HL-60 (cell line): ENCODE data around the gene FCRL4.

Experiments used
- DNase-seq, 2 experiments: peaks; one replicate each; pipeline ENCODE4 v3.0.0-alpha.2; 2010 to 2020; ENCODE audit warnings: low read depth in 1 of 2, low spot score in 1 of 2
- H3K27ac ChIP-seq: fragments of 250-450 bp; sonication (Bioruptor Pico); replicated peaks from 2 replicates; pipeline ENCODE4 v1.5.1; 2020; ENCODE audit warnings: mild to moderate bottlenecking, moderate library complexity
- H3K27me3 ChIP-seq: fragments of 250-450 bp; sonication (Bioruptor Pico); 2 replicates; pipeline ENCODE4 v1.5.1; 2021; ENCODE audit warnings: mild to moderate bottlenecking, moderate library complexity; ENCODE audit not compliant: insufficient read depth, poor library complexity, severe bottlenecking
- H3K4me3 ChIP-seq: replicated peaks from 2 replicates; pipeline ENCODE4 v1.5.1; 2011; ENCODE audit warnings: mild to moderate bottlenecking, control low read depth, low read length; ENCODE audit not compliant: insufficient read depth
- GABPA ChIP-seq: IDR thresholded peaks from 2 replicates; pipeline ENCODE4 v1.6.1; 2012; ENCODE audit warnings: low read depth
- POLR2AphosphoS5 ChIP-seq: IDR thresholded peaks from 2 replicates; pipeline ENCODE4 v1.6.1; 2012; ENCODE audit warnings: low read depth
- SPI1 ChIP-seq: IDR thresholded peaks from 2 replicates; pipeline ENCODE4 v1.6.1; 2012; ENCODE audit warnings: low read depth, mild to moderate bottlenecking, borderline replicate concordance
- TF ChIP-seq, protein P1 (sequence below): IDR thresholded peaks from 2 replicates; pipeline ENCODE4 v1.6.1; 2012; ENCODE audit warnings: low read depth; ENCODE audit not compliant: insufficient replicate concordance
- TF ChIP-seq, protein P2 (sequence below): IDR thresholded peaks from one replicate; pipeline ENCODE4 v1.5.1; 2011; ENCODE audit warnings: low read length, control low read depth, inconsistent platforms; ENCODE audit not compliant: insufficient read depth

The FCRL4 gene

DNA sequence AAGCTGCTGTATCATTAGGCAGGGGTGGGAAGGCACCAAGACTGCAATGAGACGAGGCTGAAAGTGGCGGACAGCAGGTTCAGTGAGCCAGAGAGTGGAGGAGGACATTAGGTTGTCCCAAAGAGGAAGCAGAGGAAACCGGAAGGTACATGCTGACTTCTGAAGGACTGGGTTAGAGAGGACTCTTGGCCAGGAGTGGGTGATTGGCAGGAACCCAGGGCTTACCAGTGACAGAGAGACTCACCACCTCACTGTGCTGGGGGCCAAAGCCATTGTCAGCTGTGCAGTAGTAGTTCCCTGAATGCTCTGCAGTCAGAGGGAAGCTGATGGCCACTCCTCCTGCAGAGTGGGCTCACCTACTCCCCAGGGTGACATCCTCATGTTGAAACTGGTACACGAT lies 41.9 kb upstream of the FCRL4 start:
- DNase-seq, result peak in 1 of 2 experiments; percentile 12
- TF ChIP-seq SPI1 (no peak), GABPA (no peak), POLR2AphosphoS5 (no peak)
- TF ChIP-seq, protein P1, sequence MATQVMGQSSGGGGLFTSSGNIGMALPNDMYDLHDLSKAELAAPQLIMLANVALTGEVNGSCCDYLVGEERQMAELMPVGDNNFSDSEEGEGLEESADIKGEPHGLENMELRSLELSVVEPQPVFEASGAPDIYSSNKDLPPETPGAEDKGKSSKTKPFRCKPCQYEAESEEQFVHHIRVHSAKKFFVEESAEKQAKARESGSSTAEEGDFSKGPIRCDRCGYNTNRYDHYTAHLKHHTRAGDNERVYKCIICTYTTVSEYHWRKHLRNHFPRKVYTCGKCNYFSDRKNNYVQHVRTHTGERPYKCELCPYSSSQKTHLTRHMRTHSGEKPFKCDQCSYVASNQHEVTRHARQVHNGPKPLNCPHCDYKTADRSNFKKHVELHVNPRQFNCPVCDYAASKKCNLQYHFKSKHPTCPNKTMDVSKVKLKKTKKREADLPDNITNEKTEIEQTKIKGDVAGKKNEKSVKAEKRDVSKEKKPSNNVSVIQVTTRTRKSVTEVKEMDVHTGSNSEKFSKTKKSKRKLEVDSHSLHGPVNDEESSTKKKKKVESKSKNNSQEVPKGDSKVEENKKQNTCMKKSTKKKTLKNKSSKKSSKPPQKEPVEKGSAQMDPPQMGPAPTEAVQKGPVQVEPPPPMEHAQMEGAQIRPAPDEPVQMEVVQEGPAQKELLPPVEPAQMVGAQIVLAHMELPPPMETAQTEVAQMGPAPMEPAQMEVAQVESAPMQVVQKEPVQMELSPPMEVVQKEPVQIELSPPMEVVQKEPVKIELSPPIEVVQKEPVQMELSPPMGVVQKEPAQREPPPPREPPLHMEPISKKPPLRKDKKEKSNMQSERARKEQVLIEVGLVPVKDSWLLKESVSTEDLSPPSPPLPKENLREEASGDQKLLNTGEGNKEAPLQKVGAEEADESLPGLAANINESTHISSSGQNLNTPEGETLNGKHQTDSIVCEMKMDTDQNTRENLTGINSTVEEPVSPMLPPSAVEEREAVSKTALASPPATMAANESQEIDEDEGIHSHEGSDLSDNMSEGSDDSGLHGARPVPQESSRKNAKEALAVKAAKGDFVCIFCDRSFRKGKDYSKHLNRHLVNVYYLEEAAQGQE, result no peak
- TF ChIP-seq, protein P2, sequence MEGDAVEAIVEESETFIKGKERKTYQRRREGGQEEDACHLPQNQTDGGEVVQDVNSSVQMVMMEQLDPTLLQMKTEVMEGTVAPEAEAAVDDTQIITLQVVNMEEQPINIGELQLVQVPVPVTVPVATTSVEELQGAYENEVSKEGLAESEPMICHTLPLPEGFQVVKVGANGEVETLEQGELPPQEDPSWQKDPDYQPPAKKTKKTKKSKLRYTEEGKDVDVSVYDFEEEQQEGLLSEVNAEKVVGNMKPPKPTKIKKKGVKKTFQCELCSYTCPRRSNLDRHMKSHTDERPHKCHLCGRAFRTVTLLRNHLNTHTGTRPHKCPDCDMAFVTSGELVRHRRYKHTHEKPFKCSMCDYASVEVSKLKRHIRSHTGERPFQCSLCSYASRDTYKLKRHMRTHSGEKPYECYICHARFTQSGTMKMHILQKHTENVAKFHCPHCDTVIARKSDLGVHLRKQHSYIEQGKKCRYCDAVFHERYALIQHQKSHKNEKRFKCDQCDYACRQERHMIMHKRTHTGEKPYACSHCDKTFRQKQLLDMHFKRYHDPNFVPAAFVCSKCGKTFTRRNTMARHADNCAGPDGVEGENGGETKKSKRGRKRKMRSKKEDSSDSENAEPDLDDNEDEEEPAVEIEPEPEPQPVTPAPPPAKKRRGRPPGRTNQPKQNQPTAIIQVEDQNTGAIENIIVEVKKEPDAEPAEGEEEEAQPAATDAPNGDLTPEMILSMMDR, result no peak
- Histone ChIP-seq H3K27me3 (no peaks in the 10 kb centered on the region), H3K27ac (no peak overlapping the region), H3K4me3 (no peak overlapping the region)

DNA sequence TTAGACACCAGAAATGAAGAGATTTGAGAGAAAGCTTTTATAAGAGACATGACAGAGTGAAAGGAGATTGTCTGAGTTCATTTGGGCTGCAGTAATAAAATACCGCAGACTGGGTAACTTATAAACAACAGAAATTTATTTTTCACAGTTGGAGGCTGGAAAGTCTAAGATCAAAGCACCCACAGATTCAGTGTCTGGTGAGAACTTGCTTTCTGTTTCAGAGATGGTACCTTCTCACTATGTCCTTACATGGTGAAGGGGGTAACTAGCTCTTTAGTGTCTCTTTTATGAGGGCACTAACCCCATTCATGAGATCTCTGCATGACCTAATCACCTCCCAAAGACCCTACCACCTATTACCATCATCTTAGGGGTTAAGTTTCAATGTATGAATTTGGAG lies 30.9 kb upstream of the FCRL4 start:
- Histone ChIP-seq H3K4me3 (no peak overlapping the region), H3K27me3 (peaks cover 4% of the 10 kb centered on the region), H3K27ac (no peak overlapping the region)
- TF ChIP-seq, protein P1, result no peak
- TF ChIP-seq GABPA (no peak), SPI1 (no peak), POLR2AphosphoS5 (no peak)
- TF ChIP-seq, protein P2, result no peak
- no peak for DNase-seq

DNA sequence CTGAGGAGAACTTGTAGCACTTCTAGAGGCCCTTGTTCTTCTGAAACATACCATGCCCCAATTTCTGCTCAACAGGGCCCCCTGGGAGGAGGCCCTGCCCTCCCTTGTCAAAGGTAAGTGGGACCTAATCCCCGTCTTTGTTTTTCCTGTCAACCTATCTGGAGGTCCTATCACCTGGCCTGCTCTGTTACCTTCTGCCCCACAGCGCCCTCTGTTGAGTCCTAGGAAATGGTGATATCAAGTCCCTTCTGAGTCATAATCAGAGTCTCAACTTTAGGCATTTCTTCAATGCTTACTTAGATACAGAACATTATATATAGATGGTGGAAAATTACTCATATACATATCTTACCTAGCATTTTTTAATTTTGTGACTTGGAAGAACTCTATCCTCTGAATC lies 28.2 kb upstream of the FCRL4 start:
- Histone ChIP-seq H3K27me3 (no peaks in the 10 kb centered on the region), H3K4me3 (no peak overlapping the region), H3K27ac (no peak overlapping the region)
- TF ChIP-seq, protein P2, result peak; percentile 36
- TF ChIP-seq, protein P1, result no peak
- DNase-seq, result peak; percentile 5 to 38
